Activated naive CD4-positive, alpha-beta T cell treated with anti-CD3 and anti-CD28 coated beads for 36 hours (primary cell): Measurements from ENCODE around the gene ATF6B. TPM values are rescaled to one million over a fixed set of nuclear protein-coding genes. Genes with fewer than 3 reads are reported as not detected.
A peak's percentile ranks its signal among the peaks of the same experiment; 100 is the strongest.

Source experiments
- CTCF ChIA-PET: fragments of 350-600 bp; sonication (Branson Sonifier 250); formaldehyde crosslinking; loops from one replicate; lab custom pipeline; 2021; ENCODE audit warnings: antibody characterized with exemption; lab: Charles Lee
- DNase-seq: peaks from one replicate; pipeline ENCODE4 v3.0.0-alpha.2; 2020
- H3K27ac Mint-ChIP-seq: one replicate; pipeline ENCODE4 v1.8.0; 2021; ENCODE audit warnings: mild to moderate bottlenecking, mixed read lengths
- H3K27me3 Mint-ChIP-seq: one replicate; pipeline ENCODE4 v1.8.0; 2021; ENCODE audit warnings: low read depth, mixed read lengths
- H3K36me3 Mint-ChIP-seq: one replicate; pipeline ENCODE4 v1.8.0; 2021; ENCODE audit warnings: low read depth, mixed read lengths
- H3K4me1 Mint-ChIP-seq: one replicate; pipeline ENCODE4 v1.8.0; 2021; ENCODE audit warnings: low read depth, mixed read lengths
- H3K4me3 Mint-ChIP-seq: one replicate; pipeline ENCODE4 v1.8.0; 2021; ENCODE audit warnings: mild to moderate bottlenecking, moderate library complexity, mixed read lengths
- H3K9me3 Mint-ChIP-seq: one replicate; pipeline ENCODE4 v1.8.0; 2021; ENCODE audit warnings: mixed read lengths
- intact Hi-C: fragments of 100-400 bp; cut with micrococcal nuclease; formaldehyde crosslinking; loops from one replicate; pipeline ENCODE4 v1.15.1; 2023
- total RNA-seq, 2 experiments: library from RNA; stranded (reverse); gene quantifications; one replicate each; pipeline ENCODE4 v1.2.3, GENCODE V29; 2021

The ATF6B gene
- total RNA-seq, 2 experiments from 2014 or later = 68.2 to 69.4 TPM

DNA sequence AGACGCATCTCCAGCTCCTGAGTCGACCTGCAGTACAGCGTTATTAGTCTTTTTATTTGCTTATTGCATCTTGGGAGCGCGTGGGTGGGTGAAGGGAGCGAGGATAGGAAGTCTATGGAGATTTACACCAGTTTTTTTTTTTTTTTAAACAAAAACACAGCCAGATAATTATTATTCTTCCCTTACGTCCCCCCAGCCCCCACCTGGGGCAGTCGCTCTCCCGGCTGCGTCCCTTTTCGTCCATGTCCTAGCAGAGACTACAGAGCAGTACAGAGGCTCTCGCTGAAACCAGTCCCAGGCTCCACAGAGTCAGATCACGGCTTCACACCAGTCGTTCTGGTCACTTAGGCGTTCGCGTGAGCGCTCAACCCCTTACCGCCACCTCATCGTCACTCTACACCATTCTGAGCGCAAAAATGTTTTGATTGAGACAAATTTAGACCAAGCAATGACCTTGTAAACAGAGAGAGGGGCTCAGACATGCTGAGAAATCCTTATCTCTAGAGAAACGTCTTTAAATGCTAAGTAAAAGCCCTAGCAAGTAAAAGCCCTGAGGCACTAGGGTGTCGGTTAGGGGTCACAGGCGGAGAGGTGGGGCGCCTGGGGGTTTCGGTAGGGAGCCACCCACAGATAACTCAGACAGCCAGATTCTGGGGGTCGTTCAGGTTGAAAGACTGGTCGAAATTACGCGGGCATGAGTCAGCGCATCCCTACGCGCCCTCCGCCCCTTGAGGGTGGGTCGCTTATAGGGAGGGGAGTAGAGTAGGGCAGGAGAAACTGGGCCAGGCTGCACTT lies 24.9 kb upstream of the ATF6B start:
- Mint-ChIP-seq H3K27ac (no peak overlapping the region), H3K9me3 (no peaks in the 10 kb centered on the region), H3K27me3 (peaks cover 8% of the 10 kb centered on the region), H3K36me3 (peaks cover 7% of the 10 kb centered on the region), H3K4me1 (peaks cover 55% of the 10 kb centered on the region), H3K4me3 (peak overlapping the region; percentile 99)
- intact Hi-C loops = loop anchor here (5.0 kb wide), 1 partner anchor 196 kb away; the partner anchor contains the start of genes NELFE and SKIC2
- CTCF ChIA-PET = interaction anchor here (0.6 to 1.1 kb wide), 4 partner anchors 25 to 400 kb away, joined by 3 read pairs; partner anchors contain the start of gene ATF6B
- DNase-seq = no peak

GRCh38 chr6:32151863-32152768 lies 24.1 kb upstream of the ATF6B start, which contains the start of gene PRRT1:
TSS of gene PRRT1 (minus strand) at chr6:32151939. CDS start at chr6:32151827, 112 bp downstream.
- no peak for DNase-seq
- CTCF ChIA-PET = interaction anchor here (0.6 to 1.1 kb wide), 4 partner anchors 24 to 399 kb away, joined by 3 read pairs; partner anchors contain the start of gene ATF6B
- Mint-ChIP-seq H3K4me3 (peak within 1 kb of the TSS; percentile 99), H3K9me3 (no peaks in the 10 kb centered on the region), H3K27ac (no peak within 1 kb of the TSS), H3K36me3 (no peaks in the 10 kb centered on the region), H3K27me3 (peaks cover 8% of the 10 kb centered on the region), H3K4me1 (peaks cover 55% of the 10 kb centered on the region)
- intact Hi-C loops = loop anchor here (5.0 kb wide), 1 partner anchor 195 kb away; the partner anchor contains the start of genes NELFE and SKIC2

DNA sequence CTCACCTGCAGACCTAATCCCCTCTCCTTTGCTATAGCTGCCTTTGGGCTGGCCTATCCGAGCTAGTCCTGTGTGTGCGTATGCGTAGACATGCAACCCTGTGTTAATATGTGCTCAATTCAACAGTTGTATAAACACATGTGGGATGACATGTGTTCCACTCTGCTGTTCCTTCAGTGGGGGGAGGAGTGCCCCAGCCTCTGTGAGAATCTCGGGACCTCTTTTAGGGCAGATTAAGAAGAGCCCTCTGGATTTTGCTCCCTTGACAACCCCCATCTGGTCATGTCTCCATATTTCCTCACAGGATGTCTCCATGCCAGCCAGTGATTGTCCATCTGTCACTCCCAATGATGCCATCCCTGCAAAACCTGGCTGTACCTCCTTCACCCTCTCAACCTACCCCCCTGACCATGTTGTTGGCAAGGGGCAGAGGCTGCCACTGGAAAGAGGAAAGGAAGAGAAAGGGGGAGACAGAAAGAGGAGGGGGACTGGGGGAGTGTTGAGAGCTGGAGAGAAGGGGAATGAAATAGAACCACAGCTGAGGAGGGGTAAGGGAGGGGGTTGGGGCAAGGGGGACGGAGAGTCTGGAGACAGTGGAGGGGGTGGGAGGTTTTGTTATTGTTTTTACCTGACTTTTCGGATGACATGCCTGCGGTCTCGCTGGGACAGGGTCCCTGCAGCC lies 23.3 kb upstream of the ATF6B start:
- no peak overlapping the region for H3K27ac Mint-ChIP-seq
- H3K4me1 Mint-ChIP-seq = peaks cover 55% of the 10 kb centered on the region
- H3K9me3 Mint-ChIP-seq = no peaks in the 10 kb centered on the region
- CTCF ChIA-PET = no interaction called here
- H3K4me3 Mint-ChIP-seq = peak overlapping the region; percentile 66
- H3K36me3 Mint-ChIP-seq = no peaks in the 10 kb centered on the region
- H3K27me3 Mint-ChIP-seq = peaks cover 8% of the 10 kb centered on the region
- no peak for DNase-seq
- intact Hi-C loops = loop anchor here (5.0 kb wide), 1 partner anchor 194 kb away; the partner anchor contains the start of genes NELFE and SKIC2

DNA sequence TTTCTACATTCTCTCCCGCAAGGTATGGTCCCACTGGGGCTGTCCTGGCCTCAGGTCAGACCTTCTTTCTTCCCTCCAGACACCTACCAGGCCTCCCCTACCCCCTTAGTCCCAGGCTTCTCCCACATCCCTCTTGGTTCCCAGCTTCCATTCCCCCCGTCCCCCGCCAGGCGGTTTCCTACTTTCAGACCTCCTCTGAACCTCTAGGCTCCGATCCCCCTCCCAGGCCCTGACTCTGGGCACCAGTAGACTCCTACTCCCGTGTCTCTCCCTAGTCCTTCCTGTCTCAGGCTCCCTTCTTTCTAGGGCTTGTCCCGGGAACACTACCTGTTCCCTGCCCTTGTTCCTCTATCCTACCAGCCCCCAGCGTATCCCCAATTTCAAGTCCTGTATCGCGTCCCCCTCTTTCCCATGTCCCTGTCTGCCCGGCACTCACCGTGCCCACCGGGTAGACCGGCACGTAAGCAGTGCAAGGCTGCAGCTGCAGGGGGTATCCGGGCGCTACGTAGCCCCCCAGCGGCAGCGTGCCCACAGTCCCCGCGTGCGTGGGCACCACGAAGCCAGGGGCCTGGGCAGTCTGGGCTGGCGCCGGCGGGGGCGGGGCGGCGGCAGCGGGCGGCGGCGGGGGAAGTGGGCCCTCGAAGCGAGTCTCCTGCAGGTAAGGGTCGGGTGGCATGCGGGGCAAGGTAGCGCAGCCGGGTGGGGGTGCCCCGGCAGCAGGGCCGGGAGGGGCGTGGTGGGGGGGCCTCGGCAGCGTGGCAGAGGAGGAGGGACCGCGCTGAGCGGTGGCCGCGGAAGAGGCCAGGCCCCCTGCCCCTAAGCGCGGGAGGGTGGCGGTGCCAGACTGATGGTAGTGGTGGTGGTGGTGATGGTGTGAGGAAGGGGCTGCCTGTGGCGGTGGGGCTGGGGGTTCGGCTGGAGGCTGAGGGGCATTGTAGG lies 22.2 kb upstream of the ATF6B start:
- CTCF ChIA-PET = no interaction called here
- intact Hi-C loops = loop anchor here (5.0 kb wide), 1 partner anchor 193 kb away; the partner anchor contains the start of genes NELFE and SKIC2
- DNase-seq = no peak
- H3K27me3 Mint-ChIP-seq = peaks cover 8% of the 10 kb centered on the region
- H3K27ac Mint-ChIP-seq = no peak overlapping the region
- H3K4me1 Mint-ChIP-seq = peaks cover 51% of the 10 kb centered on the region
- H3K36me3 Mint-ChIP-seq = no peaks in the 10 kb centered on the region
- peak overlapping the region; percentile 66 for H3K4me3 Mint-ChIP-seq
- H3K9me3 Mint-ChIP-seq = no peaks in the 10 kb centered on the region

DNA sequence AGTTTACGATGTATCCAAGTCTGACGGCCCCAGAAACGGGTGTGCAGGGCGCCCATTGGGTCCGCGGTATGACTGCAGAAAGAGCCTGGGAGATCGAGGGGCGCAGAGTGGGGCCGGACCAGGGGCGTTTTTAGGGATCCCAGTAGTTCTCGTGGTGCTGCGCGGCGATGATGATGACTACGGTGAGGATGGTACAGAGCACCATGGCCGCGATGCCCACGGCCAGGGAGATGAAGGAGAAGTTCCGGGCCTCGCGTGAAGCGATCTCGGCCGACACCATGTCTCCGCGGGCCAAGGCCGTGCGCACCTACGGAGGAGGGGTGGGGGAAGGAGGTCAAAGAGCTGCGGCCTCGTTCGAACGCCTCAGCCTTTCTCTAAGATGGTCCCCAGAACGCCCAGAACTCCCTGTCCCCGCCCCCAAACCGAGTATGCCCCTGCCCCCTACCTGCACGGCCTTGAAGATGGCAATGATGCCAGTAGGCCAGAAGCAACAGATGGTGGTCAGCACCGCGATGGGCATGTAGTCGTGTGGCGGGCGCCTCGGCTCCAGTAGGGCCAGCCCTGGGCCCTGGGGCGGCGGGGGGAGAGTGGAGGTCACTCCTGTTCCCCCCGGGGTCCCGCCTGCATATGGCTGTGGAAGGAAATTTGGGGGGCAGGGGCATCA lies 21.2 kb upstream of the ATF6B start:
- peak overlapping the region; percentile 76 for H3K4me3 Mint-ChIP-seq
- intact Hi-C loops = no loop called here
- H3K27ac Mint-ChIP-seq = peak overlapping the region; percentile 28
- peaks cover 45% of the 10 kb centered on the region for H3K4me1 Mint-ChIP-seq
- DNase-seq = no peak
- no peaks in the 10 kb centered on the region for H3K36me3 Mint-ChIP-seq
- CTCF ChIA-PET = interaction anchor here (0.8 kb wide), 1 partner anchor 13 kb away, joined by 4 read pairs; no protein-coding TSS in a partner anchor
- H3K27me3 Mint-ChIP-seq = peaks cover 8% of the 10 kb centered on the region
- H3K9me3 Mint-ChIP-seq = no peaks in the 10 kb centered on the region

- H3K4me1 Mint-ChIP-seq = peaks cover 44% of the 10 kb centered on the region
- H3K4me3 Mint-ChIP-seq = peak overlapping the region; percentile 76
- peaks cover 8% of the 10 kb centered on the region for H3K27me3 Mint-ChIP-seq
- H3K27ac Mint-ChIP-seq = peak overlapping the region; percentile 28
- no peaks in the 10 kb centered on the region for H3K9me3 Mint-ChIP-seq
- DNase-seq = peak; percentile 89
- no peaks in the 10 kb centered on the region for H3K36me3 Mint-ChIP-seq
- CTCF ChIA-PET = interaction anchor here (0.8 kb wide), 1 partner anchor 12 kb away, joined by 4 read pairs; no protein-coding TSS in a partner anchor
- intact Hi-C loops = loop anchor here (1.0 kb wide), 1 partner anchor 18 kb away; the partner anchor contains the start of gene FKBPL
Measured at GRCh38 chr6:32148289-32149091, 20.4 kb upstream of the ATF6B start.

- intact Hi-C loops = loop anchor here (1.0 kb wide), 1 partner anchor 17 kb away; the partner anchor contains the start of gene FKBPL
- no peaks in the 10 kb centered on the region for H3K36me3 Mint-ChIP-seq
- no peak overlapping the region for H3K27ac Mint-ChIP-seq
- DNase-seq = no peak
- no peaks in the 10 kb centered on the region for H3K9me3 Mint-ChIP-seq
- peaks cover 8% of the 10 kb centered on the region for H3K27me3 Mint-ChIP-seq
- CTCF ChIA-PET = interaction anchor here (1.3 kb wide), 1 partner anchor 99 kb away, joined by 4 read pairs; no protein-coding TSS in a partner anchor
- H3K4me1 Mint-ChIP-seq = peaks cover 35% of the 10 kb centered on the region
- H3K4me3 Mint-ChIP-seq = no peak overlapping the region
Measured at GRCh38 chr6:32147401-32148132, 19.5 kb upstream of the ATF6B start.

- Mint-ChIP-seq H3K36me3 (no peaks in the 10 kb centered on the region), H3K4me1 (peaks cover 28% of the 10 kb centered on the region), H3K4me3 (no peak overlapping the region), H3K27me3 (peaks cover 8% of the 10 kb centered on the region), H3K27ac (peak overlapping the region; percentile 2), H3K9me3 (no peaks in the 10 kb centered on the region)
- DNase-seq = no peak
- CTCF ChIA-PET = interaction anchor here (0.6 to 1.3 kb wide), 2 partner anchors 100 to 1066 kb away, joined by 4 to 5 read pairs; no protein-coding TSS in a partner anchor
- intact Hi-C loops = no loop called here
Measured at GRCh38 chr6:32146687-32147086, 18.6 kb upstream of the ATF6B start.

DNA sequence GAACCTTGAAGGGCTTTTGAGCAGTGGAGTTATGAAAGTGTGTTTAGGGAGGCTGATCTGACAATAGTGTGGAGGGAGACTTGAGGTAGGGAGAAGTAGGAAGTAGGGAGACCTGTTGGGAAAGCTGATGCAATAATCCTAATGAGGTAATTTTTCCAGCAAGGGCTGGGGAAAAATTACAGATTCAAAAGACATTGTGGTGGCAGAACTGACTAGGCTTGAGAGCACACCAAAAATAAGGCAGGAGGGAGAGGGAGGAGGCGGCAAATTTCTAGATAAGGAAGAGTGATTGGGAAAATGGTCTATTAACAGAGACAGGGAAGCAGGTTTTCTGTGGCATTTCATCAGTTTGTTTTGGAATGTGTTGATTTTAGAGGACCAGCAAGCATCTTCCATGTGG lies 18.2 kb upstream of the ATF6B start:
- no peak for DNase-seq
- no peaks in the 10 kb centered on the region for H3K9me3 Mint-ChIP-seq
- H3K4me1 Mint-ChIP-seq = peaks cover 25% of the 10 kb centered on the region
- CTCF ChIA-PET = no interaction called here
- H3K36me3 Mint-ChIP-seq = no peaks in the 10 kb centered on the region
- no peak overlapping the region for H3K27ac Mint-ChIP-seq
- peaks cover 8% of the 10 kb centered on the region for H3K27me3 Mint-ChIP-seq
- intact Hi-C loops = no loop called here
- no peak overlapping the region for H3K4me3 Mint-ChIP-seq
